HG03066 (cell line): ENCODE data around the gene FAM131A.
A peak's percentile ranks its signal among the peaks of the same experiment; 100 is the strongest.

Experiments
- ATAC-seq: cut with Tn5 transposase; IDR thresholded peaks from one replicate; pipeline ENCODE4 v1.9.1; 2021; ENCODE audit warnings: low read depth; ENCODE audit not compliant: unreplicated experiment

The FAM131A gene

GRCh38 chr3:184337399-184337714 is at the start of gene FAM131A:
FAM131A (plus strand) TSS chr3:184337600; CDS start chr3:184337631, 31 bp downstream.
- no peak for ATAC-seq

- ATAC-seq = no peak
Observed at GRCh38 chr3:184289426-184289938, 47.9 kb upstream of the FAM131A start.

GRCh38 chr3:184290331-184290730 is 47.1 kb upstream of the FAM131A start:
- ATAC-seq = no peak

DNA sequence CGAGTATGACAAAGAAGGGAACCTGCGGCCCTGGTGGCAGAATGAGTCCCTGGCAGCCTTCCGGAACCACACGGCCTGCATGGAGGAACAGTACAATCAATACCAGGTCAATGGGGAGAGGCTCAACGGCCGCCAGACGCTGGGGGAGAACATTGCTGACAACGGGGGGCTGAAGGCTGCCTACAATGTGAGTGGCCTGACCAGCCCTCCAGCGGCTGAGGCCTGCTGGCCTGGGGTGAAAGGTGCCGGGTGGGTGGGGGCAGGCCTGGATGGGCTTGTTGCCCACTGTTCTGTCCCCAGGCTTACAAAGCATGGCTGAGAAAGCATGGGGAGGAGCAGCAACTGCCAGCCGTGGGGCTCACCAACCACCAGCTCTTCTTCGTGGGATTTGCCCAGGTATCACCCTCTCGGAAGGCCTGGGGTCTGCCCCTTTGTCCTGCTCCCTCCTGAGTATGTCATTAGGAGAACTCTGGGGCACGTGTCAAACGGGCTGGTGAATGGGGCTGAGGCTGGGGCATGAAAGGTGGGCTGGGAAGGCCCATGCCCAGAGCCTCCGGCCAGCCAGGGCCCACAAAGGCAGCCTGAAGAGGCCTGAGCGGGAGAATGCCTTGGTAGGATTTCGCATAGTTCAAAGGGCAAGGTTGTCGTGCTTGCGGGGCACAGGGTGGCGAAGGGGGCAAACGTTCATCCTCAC is 46.2 kb upstream of the FAM131A start:
- ATAC-seq = no peak

- no peak for ATAC-seq
Observed at GRCh38 chr3:184291738-184292445, 45.5 kb upstream of the FAM131A start.

- ATAC-seq = no peak
Observed at GRCh38 chr3:184295771-184296170, 41.6 kb upstream of the FAM131A start.

- no peak for ATAC-seq
Observed at GRCh38 chr3:184296616-184297015, 40.8 kb upstream of the FAM131A start.

DNA sequence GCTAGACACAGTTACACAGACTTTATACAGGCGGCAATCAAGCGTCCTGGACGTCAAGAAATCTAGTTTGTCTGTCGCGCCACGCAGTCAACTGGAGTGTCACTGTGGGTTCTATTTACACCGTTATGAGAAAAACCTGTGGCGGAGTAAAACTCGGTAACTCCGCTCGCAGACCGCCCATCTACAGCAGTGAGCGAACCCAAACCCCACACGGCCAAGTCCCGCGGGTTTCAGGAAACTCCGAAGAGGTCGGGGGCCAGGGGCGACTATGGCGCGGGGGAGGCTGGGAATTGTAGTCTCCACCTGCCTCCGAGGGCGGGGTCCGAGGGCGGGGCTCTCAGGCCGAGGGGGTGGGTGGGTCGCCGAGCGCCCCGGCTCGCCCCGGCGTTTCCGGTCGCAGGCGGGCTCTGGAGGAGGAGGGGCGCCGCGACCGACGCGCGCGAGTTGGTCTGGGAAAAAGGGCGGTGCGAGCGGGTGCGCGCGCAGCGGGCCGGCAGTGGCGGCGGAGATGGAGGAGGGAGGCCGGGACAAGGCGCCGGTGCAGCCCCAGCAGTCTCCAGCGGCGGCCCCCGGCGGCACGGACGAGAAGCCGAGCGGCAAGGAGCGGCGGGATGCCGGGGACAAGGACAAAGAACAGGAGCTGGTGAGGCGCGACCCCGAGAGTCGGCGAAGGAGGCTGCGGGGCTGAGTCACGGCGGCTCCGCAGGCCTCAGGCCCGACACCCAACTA is 38.5 kb upstream of the FAM131A start, which contains the start of gene PSMD2:
Gene PSMD2, plus strand, starts transcription at position 483 of the 729 bp plus-strand sequence. Its CDS starts 26 bp downstream, at position 509.
- ATAC-seq = peak; percentile 95

DNA sequence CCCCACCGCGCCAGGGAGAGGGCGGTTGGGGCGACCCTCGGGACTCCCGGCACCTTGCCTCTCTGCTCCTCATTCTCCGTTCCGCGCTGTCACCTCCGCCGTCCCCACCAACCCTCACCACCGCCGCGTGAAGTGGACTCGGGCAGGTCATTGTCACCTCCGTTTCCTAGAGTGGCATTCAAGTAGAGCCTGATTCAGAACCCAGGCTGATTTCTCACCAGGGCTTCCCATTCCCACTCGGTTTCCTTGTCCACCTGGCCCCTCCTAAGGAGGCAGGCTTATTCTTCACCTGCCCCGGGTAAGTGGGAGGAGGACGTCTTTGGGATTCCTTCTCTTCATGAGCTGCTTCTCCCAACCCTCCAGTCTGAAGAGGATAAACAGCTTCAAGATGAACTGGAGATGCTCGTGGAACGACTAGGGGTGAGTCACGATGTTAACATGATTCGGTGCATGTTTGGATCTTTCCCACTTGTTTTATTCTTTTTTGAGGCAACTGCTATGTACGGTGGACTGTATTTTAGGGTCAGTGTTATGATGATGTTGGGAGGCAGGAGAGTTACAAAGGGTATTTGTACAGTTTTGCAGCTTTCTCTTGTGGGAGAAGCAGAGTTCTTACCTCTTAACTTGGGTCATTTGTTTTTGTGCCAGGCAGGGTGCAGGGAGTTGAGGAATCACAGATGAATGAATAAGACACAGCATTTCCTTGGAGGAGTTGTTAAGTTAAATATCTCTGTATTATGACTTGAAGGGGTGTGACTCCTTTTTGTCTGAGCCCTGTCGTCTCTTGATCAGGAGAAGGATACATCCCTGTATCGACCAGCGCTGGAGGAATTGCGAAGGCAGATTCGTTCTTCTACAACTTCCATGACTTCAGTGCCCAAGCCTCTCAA is 37.7 kb upstream of the FAM131A start:
- ATAC-seq = no peak

DNA sequence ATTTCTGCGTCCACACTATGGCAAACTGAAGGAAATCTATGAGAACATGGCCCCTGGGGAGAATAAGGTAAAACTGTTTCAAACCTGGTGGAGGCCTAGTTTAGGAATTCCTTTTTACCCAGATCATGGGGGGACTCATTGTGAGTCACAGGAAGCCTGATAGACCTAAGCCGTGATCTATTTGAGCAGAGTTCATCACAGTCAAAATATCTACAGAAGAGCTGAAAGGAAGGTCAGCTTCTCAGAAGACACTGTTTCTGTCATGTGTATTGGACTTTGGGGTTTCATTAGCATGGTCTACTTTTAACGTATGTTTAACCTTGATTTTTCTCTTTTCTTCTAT is 37.1 kb upstream of the FAM131A start:
- no peak for ATAC-seq

DNA sequence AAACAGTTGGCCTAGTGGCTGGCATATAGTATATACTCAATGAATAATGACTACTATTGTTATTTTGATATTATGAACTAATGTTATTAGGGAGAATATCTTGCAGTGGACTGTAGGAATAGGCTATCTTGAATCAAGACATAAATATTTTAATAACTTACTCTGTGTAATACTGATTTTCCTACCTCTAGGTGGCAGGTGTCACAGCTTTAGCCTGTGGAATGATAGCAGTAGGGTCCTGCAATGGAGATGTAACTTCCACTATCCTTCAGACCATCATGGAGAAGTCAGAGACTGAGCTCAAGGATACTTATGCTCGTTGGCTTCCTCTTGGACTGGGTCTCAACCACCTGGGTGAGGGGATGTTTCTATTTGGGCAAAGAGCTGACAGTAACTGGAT is 31.8 kb upstream of the FAM131A start:
- ATAC-seq = no peak

- no peak for ATAC-seq
Observed at GRCh38 chr3:184306341-184306972, 30.9 kb upstream of the FAM131A start.

GRCh38 chr3:184307915-184308314 is 29.5 kb upstream of the FAM131A start:
- ATAC-seq = no peak

- no peak for ATAC-seq
Observed at GRCh38 chr3:184308744-184309143, 28.7 kb upstream of the FAM131A start.

DNA sequence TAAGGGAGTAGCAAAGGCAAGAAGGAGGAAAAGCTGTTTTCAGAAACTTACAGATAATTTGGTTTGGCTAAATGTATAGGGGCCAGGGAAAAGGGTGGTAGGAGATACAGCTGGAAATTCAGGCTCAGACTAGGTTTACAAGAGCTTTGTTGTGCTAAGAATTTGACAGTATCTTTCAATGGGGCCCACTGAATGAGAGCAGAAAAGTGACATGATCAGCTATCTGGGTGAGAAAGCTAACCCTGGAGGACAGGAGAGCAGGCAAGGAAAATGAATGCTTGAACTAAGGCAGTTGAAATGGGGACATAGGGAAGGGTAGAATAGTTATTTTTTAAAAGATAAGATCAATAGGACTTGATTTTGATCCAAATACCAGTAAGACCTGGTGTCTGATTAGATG is 25.8 kb upstream of the FAM131A start:
- no peak for ATAC-seq

GRCh38 chr3:184314363-184314699 is 23.1 kb upstream of the FAM131A start, which contains the start of gene EIF4G1:
EIF4G1 (plus strand) TSS chr3:184314606; CDS start chr3:184315797, 1,191 bp downstream.
- peak; percentile 86 for ATAC-seq

DNA sequence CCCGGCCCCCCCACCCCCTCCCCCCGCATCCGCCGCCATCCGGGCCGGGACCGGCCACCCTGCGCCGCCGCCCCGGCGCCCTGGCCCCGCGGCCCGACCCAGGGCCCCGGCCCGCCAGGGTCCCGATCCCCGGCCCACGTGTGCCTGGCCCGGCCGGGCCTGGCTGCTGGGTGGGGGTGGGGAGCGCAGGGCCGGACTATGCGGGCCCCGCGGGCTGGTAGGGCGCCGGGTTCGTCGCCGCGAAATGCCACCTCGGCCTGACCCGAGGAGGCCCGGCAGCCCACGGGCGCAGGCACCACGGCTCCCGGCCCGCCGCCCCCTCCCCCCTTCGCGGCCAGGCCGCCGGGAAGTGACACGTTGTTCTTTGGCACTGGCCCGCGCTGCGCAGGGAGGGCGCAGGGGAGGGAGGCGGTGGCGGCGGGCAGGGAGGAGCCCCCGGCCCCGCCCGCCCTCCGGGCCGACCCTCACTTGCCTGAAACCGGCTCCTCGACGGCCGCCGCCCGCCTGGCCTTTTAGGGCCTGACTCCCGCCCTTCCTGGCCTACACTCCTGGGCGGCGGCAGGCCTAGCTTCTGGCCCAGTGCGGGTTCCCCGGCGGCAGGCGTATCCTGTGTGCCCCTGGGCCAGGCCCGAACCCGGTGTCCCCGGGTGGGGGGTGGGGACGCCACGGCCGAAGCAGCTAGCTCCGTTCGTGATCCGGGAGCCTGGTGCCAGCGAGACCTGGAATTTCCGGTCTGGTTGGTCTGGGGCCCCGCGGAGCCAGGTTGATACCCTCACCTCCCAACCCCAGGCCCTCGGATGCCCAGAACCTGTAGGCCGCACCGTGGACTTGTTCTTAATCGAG is 22.5 kb upstream of the FAM131A start:
- peak; percentile 39 for ATAC-seq

DNA sequence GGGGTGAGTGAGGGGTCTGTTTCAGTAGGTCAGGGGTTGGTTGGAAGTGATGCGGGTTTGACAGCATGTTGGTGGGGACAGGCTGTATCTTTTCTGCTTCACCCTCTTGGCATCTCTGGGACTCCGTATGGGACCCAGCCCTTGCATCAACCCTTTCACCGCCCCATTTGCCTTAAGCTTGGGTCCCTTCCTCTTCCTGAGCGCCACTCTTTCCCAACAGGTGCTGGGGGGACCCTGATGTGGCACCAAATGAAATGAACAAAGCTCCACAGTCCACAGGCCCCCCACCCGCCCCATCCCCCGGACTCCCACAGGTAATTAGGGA is 21.9 kb upstream of the FAM131A start:
- no peak for ATAC-seq
